Measurements from ENCODE around the gene AKAP12. TPM values are rescaled to one million over a fixed set of nuclear protein-coding genes. Genes with fewer than 3 reads are reported as not detected.
A peak's percentile ranks its signal among the peaks of the same experiment; 100 is the strongest.

The AKAP12 gene
- total RNA-seq, 1 donor from 2014 or later: 154 TPM

GRCh38 chr6:151402228-151402627, 162.5 kb downstream of the AKAP12 start:
- no peak overlapping the region for H3K4me3 Mint-ChIP-seq (ENCODE audit: unreplicated experiment)
- H3K4me1 Mint-ChIP-seq (ENCODE audit: unreplicated experiment): peaks cover 23% of the 10 kb centered on the region
- no peaks in the 10 kb centered on the region for H3K9me3 Mint-ChIP-seq (ENCODE audit: unreplicated experiment)
- TF ChIP-seq CTCF (IDR thresholded peaks at IDR 0.05): no peak
- DNase-seq (ENCODE audit: extremely low spot score, unreplicated experiment): no peak
- H3K27ac Mint-ChIP-seq (ENCODE audit: unreplicated experiment): no peak overlapping the region
- H3K36me3 Mint-ChIP-seq (ENCODE audit: unreplicated experiment): peaks cover 21% of the 10 kb centered on the region
- H3K27me3 Mint-ChIP-seq (ENCODE audit: unreplicated experiment): no peaks in the 10 kb centered on the region

- Mint-ChIP-seq H3K27me3 (ENCODE audit: unreplicated experiment) (no peaks in the 10 kb centered on the region), H3K9me3 (ENCODE audit: unreplicated experiment) (no peaks in the 10 kb centered on the region), H3K4me3 (ENCODE audit: unreplicated experiment) (no peak overlapping the region), H3K36me3 (ENCODE audit: unreplicated experiment) (peaks cover 27% of the 10 kb centered on the region), H3K4me1 (ENCODE audit: unreplicated experiment) (peaks cover 22% of the 10 kb centered on the region), H3K27ac (ENCODE audit: unreplicated experiment) (peak overlapping the region; percentile 63)
- TF ChIP-seq CTCF (IDR thresholded peaks at IDR 0.05): no peak
- DNase-seq (ENCODE audit: extremely low spot score, unreplicated experiment): no peak
These were observed 164.1 kb downstream of the AKAP12 start for GRCh38 chr6:151403919-151404308.

Other genes with a start within 250 kb of the AKAP12 start
- gene ZBTB2, start 151.6 kb downstream of the AKAP12 start, total RNA-seq: 12.3 and 12.6 TPM in 2 replicates
- gene RMND1, start 212.2 kb downstream of the AKAP12 start, total RNA-seq: 35.6 and 37.3 TPM in 2 replicates

Measured in osteocyte (in vitro differentiated cells).